Measurements from ENCODE around the gene ATP9A.
"Not testable (repeated sequence)": the region's sequence is repeated elsewhere in the genome, so short reads cannot be mapped to it uniquely, and the experiment has no call there.

Gene ATP9A, protein sequence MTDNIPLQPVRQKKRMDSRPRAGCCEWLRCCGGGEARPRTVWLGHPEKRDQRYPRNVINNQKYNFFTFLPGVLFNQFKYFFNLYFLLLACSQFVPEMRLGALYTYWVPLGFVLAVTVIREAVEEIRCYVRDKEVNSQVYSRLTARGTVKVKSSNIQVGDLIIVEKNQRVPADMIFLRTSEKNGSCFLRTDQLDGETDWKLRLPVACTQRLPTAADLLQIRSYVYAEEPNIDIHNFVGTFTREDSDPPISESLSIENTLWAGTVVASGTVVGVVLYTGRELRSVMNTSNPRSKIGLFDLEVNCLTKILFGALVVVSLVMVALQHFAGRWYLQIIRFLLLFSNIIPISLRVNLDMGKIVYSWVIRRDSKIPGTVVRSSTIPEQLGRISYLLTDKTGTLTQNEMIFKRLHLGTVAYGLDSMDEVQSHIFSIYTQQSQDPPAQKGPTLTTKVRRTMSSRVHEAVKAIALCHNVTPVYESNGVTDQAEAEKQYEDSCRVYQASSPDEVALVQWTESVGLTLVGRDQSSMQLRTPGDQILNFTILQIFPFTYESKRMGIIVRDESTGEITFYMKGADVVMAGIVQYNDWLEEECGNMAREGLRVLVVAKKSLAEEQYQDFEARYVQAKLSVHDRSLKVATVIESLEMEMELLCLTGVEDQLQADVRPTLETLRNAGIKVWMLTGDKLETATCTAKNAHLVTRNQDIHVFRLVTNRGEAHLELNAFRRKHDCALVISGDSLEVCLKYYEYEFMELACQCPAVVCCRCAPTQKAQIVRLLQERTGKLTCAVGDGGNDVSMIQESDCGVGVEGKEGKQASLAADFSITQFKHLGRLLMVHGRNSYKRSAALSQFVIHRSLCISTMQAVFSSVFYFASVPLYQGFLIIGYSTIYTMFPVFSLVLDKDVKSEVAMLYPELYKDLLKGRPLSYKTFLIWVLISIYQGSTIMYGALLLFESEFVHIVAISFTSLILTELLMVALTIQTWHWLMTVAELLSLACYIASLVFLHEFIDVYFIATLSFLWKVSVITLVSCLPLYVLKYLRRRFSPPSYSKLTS

DNA sequence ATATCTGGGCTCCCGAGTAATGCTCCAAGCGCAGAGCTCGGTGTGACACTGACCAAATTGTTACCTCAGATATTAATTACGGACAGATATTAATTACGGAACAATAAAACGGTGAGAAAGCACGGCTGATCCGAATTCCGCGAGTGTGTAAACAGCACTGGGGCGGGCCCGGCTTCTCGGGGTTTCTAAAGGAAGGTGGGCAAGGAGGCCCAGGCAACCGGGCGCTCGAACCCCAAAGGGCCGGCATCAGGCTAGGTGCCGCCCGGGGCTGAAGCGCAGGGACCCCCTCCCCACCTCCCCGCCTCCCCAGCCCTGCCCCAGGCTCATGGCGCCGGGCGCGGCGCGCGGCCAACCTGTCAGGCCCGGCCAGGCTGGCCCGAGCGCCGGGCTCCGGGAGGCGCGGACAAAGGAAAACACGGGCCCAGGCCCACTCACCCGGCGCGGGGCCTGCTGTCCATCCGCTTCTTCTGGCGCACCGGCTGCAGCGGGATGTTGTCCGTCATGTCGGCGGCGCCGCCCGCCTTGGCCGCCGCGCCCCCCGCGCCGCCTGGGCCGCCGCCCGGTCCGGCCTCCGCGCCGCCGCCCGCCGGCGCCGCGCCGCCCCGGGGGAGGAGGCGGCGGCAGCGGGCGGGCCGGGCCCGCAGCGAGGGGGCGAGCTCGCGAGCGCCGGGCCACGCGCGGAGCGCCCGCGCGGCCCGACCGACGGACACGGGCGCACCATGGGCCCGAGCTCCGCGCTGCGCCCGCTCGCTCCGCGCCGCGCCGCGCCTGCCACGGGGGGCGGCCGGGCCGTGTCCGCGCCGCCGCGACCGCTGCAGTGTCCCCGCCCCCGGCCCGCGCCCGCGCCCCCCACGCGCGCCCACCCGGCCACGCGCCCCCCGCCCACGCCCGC, at the start of gene ATP9A:
Gene ATP9A (minus strand): TSS at position 524 of the 892 bp plus-strand sequence. CDS start 21 bp downstream, at position 503.
- DNase-seq, result no peak

DNA sequence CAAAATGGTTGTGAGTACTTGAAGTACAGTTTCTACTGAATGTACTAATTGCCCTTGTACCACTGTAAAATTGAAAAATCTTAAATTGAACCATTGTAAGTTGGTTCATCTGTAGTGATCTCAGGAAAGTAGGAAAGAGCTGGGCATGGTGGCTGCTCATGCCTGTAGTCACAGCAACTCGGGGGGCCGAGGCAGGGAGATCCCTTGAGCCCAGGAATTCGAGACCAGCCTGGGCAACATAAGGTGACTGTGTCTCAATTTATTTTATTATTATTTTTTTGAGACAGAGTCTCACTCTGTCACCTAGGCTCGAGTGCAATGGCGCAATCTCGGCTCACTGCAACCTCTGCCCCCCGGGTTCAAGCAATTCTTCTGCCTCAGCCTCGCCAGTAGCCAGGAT, 48.7 kb upstream of the ATP9A start:
- not testable (repeated sequence) for DNase-seq

DNA sequence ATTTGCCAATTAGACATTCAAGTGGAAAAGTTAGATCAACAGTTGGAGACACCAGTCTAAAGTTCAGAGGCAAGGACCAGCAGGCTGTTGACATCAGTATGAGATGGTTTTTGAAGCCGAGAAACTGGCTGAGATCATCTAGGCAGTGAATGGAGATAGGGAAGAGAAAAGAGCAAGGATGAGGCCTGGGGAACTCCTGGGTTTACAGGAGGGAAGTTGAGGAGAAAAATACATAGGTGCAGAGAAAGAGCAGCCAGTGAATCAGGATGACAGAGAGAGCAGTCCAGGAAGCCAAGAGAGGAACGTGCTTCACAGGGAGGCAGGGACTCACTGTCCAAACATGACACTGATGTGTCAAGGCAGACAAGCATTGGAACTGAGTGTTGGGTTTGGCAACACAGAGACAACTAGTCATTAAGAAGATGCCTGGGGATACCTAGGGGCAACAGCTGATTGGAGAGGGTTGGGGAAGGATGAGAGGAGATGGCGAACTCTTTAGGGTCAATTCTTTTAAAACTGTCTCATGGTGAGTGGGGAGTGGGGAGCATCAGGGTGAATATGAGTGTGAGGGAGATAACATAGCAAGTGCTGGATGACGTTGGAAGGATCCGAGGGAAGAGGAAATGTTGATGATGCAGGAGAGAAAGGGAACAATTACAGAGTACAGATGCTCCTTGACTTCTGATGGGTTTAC, 47.3 kb upstream of the ATP9A start:
- DNase-seq, result no peak

DNA sequence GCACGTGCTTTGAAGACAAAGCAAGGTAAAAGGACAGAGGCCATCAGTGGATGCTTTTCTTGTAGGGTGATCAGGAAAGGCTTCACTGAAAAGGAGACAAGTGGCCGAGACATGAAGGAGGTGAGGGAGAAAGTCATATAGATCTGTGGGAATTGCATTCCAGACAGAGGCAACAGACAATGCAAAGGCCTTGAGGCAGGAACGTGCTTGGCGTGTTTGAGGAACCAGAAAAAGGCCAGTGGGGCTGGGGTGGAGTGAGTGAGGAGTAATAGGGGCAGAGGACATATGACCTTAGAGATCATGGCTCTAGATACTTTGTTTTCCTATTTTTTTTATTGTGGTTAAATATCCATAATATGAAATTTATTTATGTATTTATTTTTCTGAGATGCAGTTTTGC, 44.7 kb upstream of the ATP9A start:
- DNase-seq, result no peak

DNA sequence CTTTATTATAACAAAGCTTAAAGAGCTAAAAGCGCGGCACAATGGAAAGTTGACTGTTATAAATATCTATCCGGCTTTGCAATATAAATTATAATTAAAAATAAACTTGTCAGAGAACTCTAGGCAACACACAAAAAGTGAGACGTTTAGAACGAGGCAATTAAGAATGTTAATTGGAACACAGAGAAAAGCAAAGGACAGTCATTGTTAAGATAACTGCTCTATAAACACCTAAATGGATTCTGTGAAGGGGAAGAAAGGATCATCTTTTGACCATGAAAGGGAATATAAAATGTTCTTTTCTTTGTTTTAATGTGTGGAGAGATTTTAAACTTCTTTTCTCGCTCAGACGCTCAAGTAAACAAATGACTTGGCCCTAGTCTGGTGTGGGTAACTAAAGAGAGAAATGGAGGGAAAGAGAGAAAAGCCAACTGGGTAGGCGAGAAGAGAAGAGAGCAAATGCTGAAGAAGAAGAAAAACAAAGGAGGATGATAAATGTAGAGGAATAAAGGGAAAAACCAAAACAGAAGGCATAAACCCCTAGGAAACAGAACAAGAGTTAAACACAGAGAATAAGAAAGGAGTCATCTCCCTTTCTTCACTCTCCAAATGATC, 43.4 kb upstream of the ATP9A start:
- DNase-seq, result no peak

DNA sequence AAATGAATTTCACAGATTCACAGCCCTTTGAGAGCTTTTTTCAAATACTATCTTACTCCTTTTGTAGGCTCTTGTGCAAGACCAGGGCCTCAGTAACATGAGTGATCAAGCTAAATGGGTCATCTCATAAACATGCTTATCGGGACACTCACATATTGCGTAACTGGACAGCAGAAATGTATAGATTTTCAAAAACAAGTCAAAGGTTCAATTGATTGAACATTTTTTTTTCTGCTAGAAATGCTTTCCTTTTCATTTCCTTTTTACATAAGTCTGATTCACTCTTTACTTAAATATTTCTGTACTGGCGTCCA, 42.8 kb upstream of the ATP9A start:
- DNase-seq, result no peak

DNA sequence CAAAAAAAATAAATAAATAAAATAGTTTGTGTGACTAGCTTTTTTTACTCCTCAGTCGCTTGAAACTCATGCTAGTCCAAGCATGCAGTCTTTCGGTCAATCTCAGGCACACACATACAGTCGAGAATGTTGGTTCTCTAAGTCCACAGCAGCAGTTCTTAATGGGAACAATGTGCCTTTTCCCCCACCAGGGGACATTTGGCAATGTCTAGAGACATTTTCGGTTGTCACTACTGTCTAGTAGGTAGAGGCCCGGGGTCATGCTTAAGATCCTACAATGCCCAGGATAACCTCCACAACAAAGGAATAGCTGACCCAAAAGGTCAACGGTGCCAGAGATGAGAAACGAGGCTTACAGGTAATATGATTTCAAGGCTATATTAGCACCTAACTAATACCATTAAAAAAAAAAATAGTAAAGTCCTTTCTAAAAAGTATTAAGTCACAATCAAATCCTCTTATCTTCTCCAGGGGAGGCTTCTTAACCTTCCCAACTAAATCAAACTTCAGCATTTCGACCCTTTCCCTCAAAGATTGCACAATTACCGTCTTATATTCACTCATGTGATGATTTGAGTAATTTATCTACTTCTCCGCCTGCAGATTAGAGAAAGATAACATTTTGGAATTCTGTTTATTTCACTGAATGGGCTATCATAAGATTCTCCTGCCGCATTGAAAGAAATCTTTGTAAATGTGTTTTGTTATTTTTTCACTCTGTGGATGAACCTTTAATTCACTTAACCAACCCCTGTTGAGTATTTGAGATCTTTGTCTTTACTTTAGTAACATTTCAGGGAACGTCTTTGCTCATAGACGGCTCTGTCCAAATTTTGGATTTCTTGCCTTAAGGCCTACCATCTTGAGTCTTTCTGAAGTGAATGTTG, 42.2 kb upstream of the ATP9A start:
- DNase-seq, result no peak

DNA sequence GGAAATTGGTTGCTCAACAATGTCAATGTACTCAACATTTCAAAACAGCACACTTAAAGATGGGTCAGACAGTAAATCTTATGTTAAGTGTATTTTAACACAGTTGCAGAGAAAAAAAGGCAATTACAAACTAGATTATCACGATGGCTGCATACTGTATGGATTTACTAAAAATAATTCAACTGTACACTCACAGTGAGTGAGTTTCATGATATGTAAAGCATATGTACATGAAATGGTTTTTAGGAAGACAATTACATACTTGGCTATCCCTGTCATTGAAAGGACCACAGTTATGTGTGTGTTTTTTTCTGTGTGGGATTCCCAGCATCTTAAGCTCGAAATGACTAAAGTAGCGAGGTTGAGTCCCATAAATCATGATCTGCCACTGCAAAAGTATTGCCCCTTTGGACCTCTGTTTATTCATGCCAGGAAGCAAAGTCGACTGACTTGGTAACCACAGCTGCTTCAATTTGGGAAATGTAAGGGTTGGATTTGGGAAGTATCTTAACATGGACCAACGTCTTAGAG, 39.6 kb upstream of the ATP9A start:
- DNase-seq, result no peak

DNA sequence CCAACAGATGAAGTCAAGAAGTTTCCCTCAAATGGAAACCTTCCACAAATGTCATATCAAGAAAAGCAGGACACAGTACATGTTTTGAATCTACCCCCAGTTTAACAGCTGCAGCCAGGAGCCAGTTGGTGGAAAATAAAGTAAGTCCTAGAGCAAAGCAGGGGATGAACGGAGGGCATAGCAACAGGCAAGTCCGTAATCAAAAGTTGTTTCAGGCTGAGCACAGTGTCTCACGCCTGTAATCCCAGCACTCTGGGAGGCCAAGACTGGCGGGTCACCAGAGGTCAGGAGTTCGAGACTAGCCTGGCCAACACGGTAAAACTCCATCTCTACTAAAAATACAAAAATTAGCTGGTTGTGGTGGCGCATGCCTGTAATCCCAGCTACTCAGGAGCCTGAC, 36.6 kb upstream of the ATP9A start:
- no peak for DNase-seq

DNA sequence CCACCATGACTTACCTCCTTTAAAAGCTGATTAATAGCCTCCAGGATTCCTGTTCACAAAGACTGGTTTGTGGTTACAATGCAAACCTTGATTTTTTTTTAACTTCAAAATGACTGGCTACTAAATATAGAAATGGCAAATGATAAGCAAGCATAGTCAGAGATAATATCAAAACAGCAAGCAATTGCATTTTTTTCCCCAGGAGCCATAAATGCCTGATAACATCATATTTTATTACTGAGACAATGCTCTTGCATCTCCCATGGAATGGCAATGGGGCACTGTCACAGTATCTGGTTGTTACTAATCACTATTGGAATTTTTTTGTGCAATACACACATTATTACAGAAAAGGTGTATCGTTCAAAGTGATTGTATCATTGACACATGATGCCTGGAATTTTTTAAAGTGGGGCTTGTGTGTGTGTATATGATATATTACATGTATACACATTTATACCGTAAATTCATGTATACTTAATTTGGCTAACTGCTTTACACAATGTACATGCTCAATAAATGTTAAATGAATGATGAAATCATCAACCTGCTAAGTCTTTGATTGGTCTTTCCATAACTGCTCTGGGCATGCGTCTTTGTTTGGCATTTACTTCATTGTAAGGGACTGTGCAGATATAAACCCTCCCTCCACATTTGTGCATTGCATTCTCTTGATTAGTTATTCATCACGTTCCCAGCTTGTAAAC, 35.1 kb upstream of the ATP9A start:
- no peak for DNase-seq

DNA sequence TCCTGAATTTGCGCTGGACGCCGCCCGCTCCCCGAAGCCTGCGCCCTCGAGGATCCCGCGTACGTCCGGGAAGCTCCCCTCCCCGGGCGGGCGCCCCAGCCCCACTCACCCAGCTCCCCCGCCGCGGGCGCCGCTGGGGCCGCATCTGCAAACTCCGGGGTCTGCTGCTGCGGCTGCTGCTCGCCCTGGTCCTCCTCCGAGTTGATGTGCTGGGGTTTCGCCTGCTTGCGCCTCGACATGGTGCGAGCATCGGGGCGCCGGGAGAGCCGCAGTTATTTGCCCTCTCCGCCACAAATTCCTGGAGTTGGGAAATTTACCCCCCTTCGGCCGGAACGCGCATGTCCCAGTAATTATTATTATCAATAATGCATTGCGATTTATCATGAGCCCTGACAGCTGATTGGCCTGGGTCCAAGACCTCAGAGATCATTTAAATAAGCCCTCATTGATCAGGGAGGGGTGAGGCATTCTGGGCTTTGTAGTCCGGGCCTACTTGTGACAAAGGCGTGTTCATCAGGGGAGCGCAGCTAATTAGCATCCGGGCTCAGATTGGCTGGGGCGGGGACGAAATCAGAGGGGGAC, 34.1 kb upstream of the ATP9A start, which contains the start of gene SALL4:
Gene SALL4 (minus strand): TSS at position 352 of the 582 bp plus-strand sequence. CDS start 113 bp downstream, at position 239.
- no peak for DNase-seq

DNA sequence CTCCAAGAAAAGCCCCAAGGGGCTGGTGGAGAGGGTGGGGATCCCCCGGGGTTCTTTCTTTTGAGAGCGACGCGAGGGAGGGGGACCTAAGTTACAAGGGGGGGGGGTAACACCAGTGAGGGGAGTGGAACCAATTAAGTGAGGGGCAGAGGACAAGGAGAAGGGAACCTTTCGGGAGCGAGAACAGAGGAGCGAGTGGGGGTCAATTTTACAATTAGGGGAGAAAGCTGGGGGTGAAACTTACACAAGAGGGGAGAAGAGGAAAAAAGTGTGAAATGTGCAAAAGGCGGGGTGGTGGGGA, 33.6 kb upstream of the ATP9A start:
- DNase-seq, result no peak

DNA sequence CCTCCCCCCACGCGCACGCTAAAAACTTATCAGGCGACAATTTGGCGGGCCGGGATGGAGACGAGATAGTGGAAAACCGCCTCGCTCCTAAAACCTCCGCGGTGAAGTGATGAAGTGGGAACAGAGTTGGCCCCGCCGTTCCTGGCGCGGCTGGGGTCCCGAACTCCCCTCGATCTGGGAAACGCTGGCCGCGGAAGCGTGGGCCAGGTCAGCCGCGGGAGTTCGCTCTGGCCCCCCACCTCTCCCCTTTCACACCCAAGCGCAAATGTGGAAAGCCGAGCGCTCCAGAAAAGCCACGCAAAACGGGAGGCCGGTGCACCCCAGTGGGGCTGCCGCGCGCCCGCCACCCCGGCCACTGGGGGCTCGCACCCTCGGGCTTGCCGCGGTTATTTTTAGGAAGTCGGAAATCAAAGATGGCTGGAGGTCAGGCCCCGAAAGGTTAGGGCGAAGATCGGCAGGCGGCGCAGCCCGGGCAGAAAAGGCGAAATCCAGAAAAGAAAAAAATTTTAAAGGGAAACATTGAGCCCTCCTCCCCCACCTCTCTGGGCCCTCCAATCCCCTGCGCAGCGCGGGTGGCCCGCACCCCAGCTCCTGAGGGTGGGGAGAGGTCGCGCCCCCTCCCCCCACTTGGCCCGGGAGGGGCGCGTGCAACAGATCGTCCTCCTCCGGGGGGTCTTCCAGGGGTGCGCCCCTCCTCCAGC, 33.1 kb upstream of the ATP9A start:
- DNase-seq, result no peak

DNA sequence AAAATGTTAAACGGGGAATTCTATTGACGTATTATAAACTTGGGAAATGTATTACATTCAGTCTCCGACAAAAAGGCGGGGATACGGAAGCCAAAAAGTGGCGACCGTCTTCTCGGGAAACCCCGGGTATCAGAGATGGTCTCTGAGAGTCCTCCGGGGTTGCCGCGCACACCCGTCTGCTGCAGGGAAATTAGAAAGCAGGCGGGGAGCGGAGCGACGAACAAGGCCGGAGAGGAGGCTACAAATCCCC, 32.6 kb upstream of the ATP9A start:
- DNase-seq, result no peak

DNA sequence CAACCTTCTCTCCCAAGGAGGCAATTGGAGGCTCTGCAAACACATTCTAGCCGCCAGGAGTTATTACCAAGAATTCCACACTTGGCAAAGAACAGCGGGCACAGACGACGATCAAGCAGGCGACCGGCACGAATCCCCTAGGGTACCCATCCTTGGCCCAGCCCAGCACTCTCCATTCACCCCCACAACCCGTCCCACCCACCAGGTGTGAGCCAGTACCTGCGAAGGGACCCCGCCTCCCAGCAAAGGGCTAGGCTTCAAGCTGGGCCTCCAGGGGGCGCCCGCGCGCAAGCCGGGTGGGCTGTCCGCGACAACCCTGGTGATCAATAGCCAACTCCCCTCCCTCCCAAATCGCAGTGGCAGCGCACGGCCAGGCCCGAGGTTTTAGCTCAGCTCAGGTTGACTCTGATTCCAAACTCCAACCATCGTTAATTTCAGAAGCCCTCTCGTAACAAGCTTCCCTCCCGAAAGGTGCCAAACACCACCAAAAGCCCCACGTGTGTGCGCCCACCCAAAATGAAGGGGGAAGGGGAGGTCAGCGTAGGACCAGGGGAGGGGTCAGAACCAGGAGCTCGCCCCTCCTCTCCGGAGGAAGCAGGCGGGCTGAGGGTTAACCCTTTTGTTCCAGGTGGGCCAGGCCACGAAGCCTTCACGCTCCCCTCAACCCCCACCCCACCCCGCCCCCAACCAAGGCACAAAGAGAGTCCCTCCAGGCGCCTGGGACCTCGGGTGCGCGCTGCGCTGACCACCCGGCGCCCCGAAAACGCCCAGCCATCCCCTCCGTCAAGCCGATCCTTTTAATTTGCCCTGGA, 32.1 kb upstream of the ATP9A start:
- no peak for DNase-seq

DNA sequence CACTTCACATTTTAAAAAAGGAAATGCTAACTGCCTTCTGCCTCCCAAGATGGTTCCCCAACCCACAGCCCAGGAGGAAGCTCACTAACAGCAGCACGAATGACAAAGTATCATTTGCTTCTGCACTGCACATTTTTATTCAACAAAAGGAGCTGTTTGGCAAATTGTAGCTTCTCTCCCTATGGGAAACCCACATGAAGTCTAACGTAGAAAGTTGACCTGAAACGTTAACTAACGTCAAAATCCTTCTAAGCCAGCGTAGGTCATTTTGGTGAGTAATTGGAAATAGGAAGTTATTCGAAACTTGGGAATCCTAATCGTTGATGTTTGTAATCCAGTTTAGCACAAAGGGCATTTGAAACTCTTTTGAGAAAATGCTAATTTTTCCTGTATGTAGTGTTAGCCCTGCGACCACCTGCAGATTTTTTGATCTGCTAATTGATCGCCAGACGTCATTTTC, 31.2 kb upstream of the ATP9A start:
- DNase-seq, result no peak

DNA sequence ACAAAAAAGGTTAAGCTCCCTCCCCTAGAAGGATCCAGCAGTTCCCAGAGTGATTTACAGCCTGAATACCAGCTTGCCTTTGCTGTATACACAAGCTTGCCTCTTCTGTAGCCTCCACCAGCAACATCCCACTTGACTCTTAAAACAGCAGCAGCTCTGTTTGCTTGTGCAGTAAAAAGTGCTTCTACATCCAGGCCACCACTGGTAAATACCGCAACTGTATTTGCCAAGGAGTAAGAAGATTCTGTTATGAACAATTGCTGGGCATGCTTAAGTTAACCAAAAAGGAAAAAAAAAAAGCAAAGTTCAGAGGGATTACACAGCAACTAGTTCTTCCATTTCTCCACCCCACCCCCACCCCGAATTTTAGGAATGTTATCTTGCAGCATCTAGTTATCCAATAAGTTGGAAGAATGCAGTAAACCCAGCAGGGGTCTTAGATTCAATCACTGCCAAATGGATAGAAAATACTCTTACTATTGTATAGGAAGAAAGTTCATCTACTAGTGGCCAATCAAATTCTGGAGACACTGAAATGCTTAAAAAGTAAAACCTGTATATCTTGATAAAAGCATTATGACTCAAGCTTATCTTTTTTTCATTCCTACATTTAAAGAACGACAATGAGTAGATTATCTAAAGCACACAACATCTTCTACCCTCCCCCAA, 29.3 kb upstream of the ATP9A start:
- no peak for DNase-seq
